ENCODE results near the gene TEX35.

The TEX35 gene

DNA sequence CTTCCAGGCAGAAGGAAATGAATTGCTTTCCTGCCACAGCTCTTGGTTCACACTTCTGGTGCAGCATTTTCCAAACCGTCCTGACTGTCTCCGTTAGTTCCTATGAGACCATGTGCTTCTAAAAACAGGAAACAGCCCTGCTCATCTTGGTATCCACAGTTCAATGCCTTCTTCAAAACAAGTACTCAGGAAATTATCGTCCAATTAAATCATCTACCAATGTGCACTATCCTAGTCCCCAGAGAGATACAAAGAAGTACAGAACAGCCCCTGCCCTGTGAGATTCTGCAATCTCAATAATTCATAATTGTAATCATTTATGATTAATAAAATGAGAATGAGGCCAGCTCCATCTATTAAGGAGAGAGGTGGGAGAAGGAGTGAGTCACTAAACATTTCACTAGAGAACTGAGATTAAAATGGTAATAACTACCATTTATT is 27.3 kb upstream of the TEX35 start:
- no peak overlapping the region for H3K27ac ChIP-seq (ENCODE audit: low read depth, low read length)
- no peaks in the 10 kb centered on the region for H3K9me3 ChIP-seq (ENCODE audit: insufficient read depth, low read depth, low read length)
- no peaks in the 10 kb centered on the region for H3K36me3 ChIP-seq (ENCODE audit: insufficient read depth, low read length)
- peaks cover 2% of the 10 kb centered on the region; the same call in 1 of the 2 replicates for H3K4me1 ChIP-seq (ENCODE audit: insufficient read depth, low read length)
- no peaks in the 10 kb centered on the region for H3K27me3 ChIP-seq (ENCODE audit: insufficient read depth, low read length)
- H3K9ac ChIP-seq (ENCODE audit: low read depth, low read length) = no peak overlapping the region
- no peak overlapping the region for H3K4me3 ChIP-seq (ENCODE audit: low read length)
- 69% methylated on average over 3 of the region's 3 CpGs for WGBS

DNA sequence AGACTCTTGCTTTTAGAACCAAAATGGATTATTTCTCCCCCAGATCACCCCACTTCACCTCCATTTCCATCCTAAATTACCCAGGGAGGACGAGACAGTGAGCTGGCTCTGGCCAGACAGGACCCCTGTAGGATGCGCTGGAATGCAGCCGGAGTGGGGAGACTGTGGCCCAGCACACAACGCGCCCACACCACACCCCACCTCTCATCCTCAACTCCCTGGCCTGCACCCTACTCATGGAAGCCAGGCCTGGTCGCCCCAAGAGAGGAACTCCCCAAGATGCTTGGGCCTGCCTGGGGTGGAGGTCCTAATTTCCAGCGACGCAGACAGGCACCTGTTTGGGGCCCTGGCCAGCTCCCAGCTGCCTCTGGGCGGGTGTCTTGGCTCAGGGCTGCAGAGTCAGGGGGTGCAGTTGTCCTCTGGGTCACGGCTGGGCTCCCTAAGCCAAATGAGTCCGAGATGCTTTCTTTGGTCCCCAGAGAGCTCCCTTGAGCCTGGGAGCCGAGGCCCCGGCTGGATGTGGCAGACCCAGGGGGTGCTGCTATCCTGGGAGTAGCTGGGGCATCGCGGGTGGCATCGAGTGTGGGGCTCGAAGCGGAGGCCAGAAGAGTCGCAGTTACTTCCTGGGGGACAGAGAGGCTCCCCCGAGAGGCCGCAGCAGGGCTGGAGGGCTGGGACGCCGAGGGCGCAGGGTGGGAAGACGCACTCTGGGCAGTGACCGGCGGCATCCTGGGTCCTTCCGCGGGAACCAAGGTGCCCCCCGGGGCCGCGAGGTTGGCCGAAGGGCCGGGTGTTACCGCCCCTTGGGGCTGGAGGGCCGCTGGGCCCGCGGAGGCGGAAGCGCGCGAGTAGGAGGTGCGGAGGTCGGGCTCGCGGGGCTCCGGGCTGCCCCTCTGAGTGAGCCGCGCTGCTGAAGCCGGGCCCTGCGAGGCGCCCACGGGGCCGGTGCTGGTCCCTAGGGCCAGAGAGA is 26.5 kb upstream of the TEX35 start:
- Histone ChIP-seq H3K4me3 (ENCODE audit: low read length) (no peak overlapping the region), H3K27ac (ENCODE audit: low read depth, low read length) (no peak overlapping the region), H3K4me1 (ENCODE audit: insufficient read depth, low read length) (peaks cover 2% of the 10 kb centered on the region; the same call in 1 of the 2 replicates), H3K9me3 (ENCODE audit: insufficient read depth, low read depth, low read length) (no peaks in the 10 kb centered on the region), H3K27me3 (ENCODE audit: insufficient read depth, low read length) (no peaks in the 10 kb centered on the region), H3K36me3 (ENCODE audit: insufficient read depth, low read length) (no peaks in the 10 kb centered on the region), H3K9ac (ENCODE audit: low read depth, low read length) (no peak overlapping the region)
- 95% methylated on average over 54 of the region's 54 CpGs for WGBS

GRCh38 chr1:178487070-178487615 is 25.8 kb upstream of the TEX35 start:
- H3K36me3 ChIP-seq (ENCODE audit: insufficient read depth, low read length) = no peaks in the 10 kb centered on the region
- no peak overlapping the region for H3K4me3 ChIP-seq (ENCODE audit: low read length)
- H3K4me1 ChIP-seq (ENCODE audit: insufficient read depth, low read length) = peaks cover 2% of the 10 kb centered on the region; the same call in 1 of the 2 replicates
- WGBS = 95% methylated on average over 20 of the region's 20 CpGs
- H3K27me3 ChIP-seq (ENCODE audit: insufficient read depth, low read length) = no peaks in the 10 kb centered on the region
- no peaks in the 10 kb centered on the region for H3K9me3 ChIP-seq (ENCODE audit: insufficient read depth, low read depth, low read length)
- no peak overlapping the region for H3K9ac ChIP-seq (ENCODE audit: low read depth, low read length)
- no peak overlapping the region for H3K27ac ChIP-seq (ENCODE audit: low read depth, low read length)

- Histone ChIP-seq H3K27ac (ENCODE audit: low read depth, low read length) (no peak overlapping the region), H3K36me3 (ENCODE audit: insufficient read depth, low read length) (no peaks in the 10 kb centered on the region), H3K4me3 (ENCODE audit: low read length) (no peak overlapping the region), H3K27me3 (ENCODE audit: insufficient read depth, low read length) (no peaks in the 10 kb centered on the region), H3K4me1 (ENCODE audit: insufficient read depth, low read length) (peaks cover 2% of the 10 kb centered on the region; the same call in 1 of the 2 replicates), H3K9me3 (ENCODE audit: insufficient read depth, low read depth, low read length) (no peaks in the 10 kb centered on the region), H3K9ac (ENCODE audit: low read depth, low read length) (no peak overlapping the region)
- 92% methylated on average over 4 of the region's 4 CpGs for WGBS
Observed at GRCh38 chr1:178488393-178488792, 24.5 kb upstream of the TEX35 start.

DNA sequence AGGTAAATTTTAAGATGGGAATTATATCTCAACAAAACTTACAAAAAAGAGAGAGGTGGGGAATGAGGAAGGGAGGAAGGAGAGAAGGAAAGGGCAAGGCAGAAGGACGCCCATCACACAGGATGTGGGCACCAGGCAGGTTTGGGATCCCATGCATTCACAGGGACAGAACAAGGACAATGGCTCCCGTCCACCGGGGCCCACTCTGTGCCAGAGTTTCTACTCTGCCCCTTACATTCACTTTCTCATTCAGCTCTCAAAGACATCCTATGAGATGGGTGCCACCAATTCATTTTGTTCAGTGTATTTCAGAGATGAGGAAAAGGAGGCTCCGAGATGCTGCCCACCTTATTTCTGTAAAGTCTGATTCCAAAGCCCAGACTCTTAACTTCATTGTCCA is 23.5 kb upstream of the TEX35 start:
- Histone ChIP-seq H3K36me3 (ENCODE audit: insufficient read depth, low read length) (no peaks in the 10 kb centered on the region), H3K27me3 (ENCODE audit: insufficient read depth, low read length) (no peaks in the 10 kb centered on the region), H3K4me3 (ENCODE audit: low read length) (no peak overlapping the region), H3K9ac (ENCODE audit: low read depth, low read length) (no peak overlapping the region), H3K9me3 (ENCODE audit: insufficient read depth, low read depth, low read length) (no peaks in the 10 kb centered on the region), H3K4me1 (ENCODE audit: insufficient read depth, low read length) (no peaks in the 10 kb centered on the region), H3K27ac (ENCODE audit: low read depth, low read length) (no peak overlapping the region)
- WGBS = 93% methylated on average over 4 of the region's 4 CpGs

- Histone ChIP-seq H3K27ac (ENCODE audit: low read depth, low read length) (no peak overlapping the region), H3K4me1 (ENCODE audit: insufficient read depth, low read length) (no peaks in the 10 kb centered on the region), H3K9ac (ENCODE audit: low read depth, low read length) (no peak overlapping the region), H3K4me3 (ENCODE audit: low read length) (no peak overlapping the region), H3K27me3 (ENCODE audit: insufficient read depth, low read length) (no peaks in the 10 kb centered on the region), H3K9me3 (ENCODE audit: insufficient read depth, low read depth, low read length) (no peaks in the 10 kb centered on the region), H3K36me3 (ENCODE audit: insufficient read depth, low read length) (no peaks in the 10 kb centered on the region)
- 94% methylated on average over 8 of the region's 8 CpGs for WGBS
Observed at GRCh38 chr1:178490136-178490535, 22.8 kb upstream of the TEX35 start.

DNA sequence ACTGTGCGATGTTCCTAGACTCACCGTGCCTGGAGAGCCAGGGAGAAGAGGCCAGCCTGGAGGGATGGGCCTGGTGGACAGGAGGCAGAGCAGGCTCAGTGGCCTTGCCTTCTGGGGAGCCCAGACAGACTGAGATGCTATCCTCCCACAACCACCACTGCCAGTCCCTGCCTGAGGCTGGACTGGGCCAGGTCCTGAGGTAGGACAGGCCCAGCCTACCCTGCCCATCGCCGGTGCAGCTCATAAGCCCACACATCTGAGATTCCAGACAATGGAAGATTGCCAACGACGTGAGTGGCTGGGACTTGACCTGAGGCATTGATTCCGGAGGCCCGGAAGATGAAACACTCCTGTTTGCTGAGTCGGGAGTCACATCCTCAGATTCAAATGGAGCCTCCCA is 21.9 kb upstream of the TEX35 start:
- H3K9me3 ChIP-seq (ENCODE audit: insufficient read depth, low read depth, low read length) = no peaks in the 10 kb centered on the region
- no peak overlapping the region for H3K4me3 ChIP-seq (ENCODE audit: low read length)
- no peaks in the 10 kb centered on the region for H3K4me1 ChIP-seq (ENCODE audit: insufficient read depth, low read length)
- no peak overlapping the region for H3K27ac ChIP-seq (ENCODE audit: low read depth, low read length)
- H3K36me3 ChIP-seq (ENCODE audit: insufficient read depth, low read length) = no peaks in the 10 kb centered on the region
- H3K9ac ChIP-seq (ENCODE audit: low read depth, low read length) = no peak overlapping the region
- no peaks in the 10 kb centered on the region for H3K27me3 ChIP-seq (ENCODE audit: insufficient read depth, low read length)
- 95% methylated on average over 9 of the region's 9 CpGs for WGBS

- H3K4me1 ChIP-seq (ENCODE audit: insufficient read depth, low read length) = no peaks in the 10 kb centered on the region
- no peaks in the 10 kb centered on the region for H3K9me3 ChIP-seq (ENCODE audit: insufficient read depth, low read depth, low read length)
- no peak overlapping the region for H3K4me3 ChIP-seq (ENCODE audit: low read length)
- H3K36me3 ChIP-seq (ENCODE audit: insufficient read depth, low read length) = no peaks in the 10 kb centered on the region
- no peaks in the 10 kb centered on the region for H3K27me3 ChIP-seq (ENCODE audit: insufficient read depth, low read length)
- 90% methylated on average over 4 of the region's 4 CpGs for WGBS
- H3K27ac ChIP-seq (ENCODE audit: low read depth, low read length) = no peak overlapping the region
- H3K9ac ChIP-seq (ENCODE audit: low read depth, low read length) = no peak overlapping the region
Observed at GRCh38 chr1:178491721-178492120, 21.2 kb upstream of the TEX35 start.

GRCh38 chr1:178492341-178492740 is 20.6 kb upstream of the TEX35 start:
- Histone ChIP-seq H3K27me3 (ENCODE audit: insufficient read depth, low read length) (no peaks in the 10 kb centered on the region), H3K4me3 (ENCODE audit: low read length) (no peak overlapping the region), H3K36me3 (ENCODE audit: insufficient read depth, low read length) (no peaks in the 10 kb centered on the region), H3K27ac (ENCODE audit: low read depth, low read length) (no peak overlapping the region), H3K4me1 (ENCODE audit: insufficient read depth, low read length) (no peaks in the 10 kb centered on the region), H3K9ac (ENCODE audit: low read depth, low read length) (no peak overlapping the region), H3K9me3 (ENCODE audit: insufficient read depth, low read depth, low read length) (no peaks in the 10 kb centered on the region)
- WGBS = 93% methylated on average over 11 of the region's 11 CpGs

GRCh38 chr1:178493301-178493741 is 19.6 kb upstream of the TEX35 start:
- Histone ChIP-seq H3K36me3 (ENCODE audit: insufficient read depth, low read length) (no peaks in the 10 kb centered on the region), H3K9me3 (ENCODE audit: insufficient read depth, low read depth, low read length) (no peaks in the 10 kb centered on the region), H3K9ac (ENCODE audit: low read depth, low read length) (no peak overlapping the region), H3K4me3 (ENCODE audit: low read length) (no peak overlapping the region), H3K27ac (ENCODE audit: low read depth, low read length) (no peak overlapping the region), H3K4me1 (ENCODE audit: insufficient read depth, low read length) (no peaks in the 10 kb centered on the region), H3K27me3 (ENCODE audit: insufficient read depth, low read length) (no peaks in the 10 kb centered on the region)
- WGBS = 95% methylated on average over 16 of the region's 16 CpGs

DNA sequence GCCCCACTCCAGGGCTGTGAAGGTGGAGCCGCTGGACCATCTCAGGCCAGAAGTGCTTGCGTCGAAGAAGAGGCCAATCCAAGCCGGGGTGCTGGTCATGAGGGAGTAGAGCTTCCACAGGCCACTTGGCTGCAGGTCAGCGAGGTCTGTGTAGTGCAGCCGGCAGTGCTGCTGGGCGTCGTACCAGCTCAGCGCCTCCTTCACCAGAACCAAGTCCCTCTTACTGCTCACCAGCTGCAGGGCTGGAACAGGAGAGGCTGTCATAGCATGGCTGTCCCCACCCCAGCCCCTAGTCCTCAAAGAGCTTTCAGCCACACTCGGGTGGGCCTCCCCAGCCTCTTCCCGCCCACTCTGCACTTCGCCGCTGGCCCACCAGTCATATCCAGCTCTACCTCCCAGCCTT is 18.3 kb upstream of the TEX35 start:
- 93% methylated on average over 13 of the region's 13 CpGs for WGBS
- no peak overlapping the region for H3K27ac ChIP-seq (ENCODE audit: low read depth, low read length)
- H3K9ac ChIP-seq (ENCODE audit: low read depth, low read length) = no peak overlapping the region

More for the DNA sequence above, 18.3 kb upstream of the TEX35 start:
- H3K27me3 ChIP-seq (ENCODE audit: insufficient read depth, low read length) = no peaks in the 10 kb centered on the region
- no peak overlapping the region for H3K4me3 ChIP-seq (ENCODE audit: low read length)
- H3K4me1 ChIP-seq (ENCODE audit: insufficient read depth, low read length) = no peaks in the 10 kb centered on the region
- no peaks in the 10 kb centered on the region for H3K36me3 ChIP-seq (ENCODE audit: insufficient read depth, low read length)
- no peaks in the 10 kb centered on the region for H3K9me3 ChIP-seq (ENCODE audit: insufficient read depth, low read depth, low read length)

All from HUES64 (cell line).